HG02798 (cell line): ENCODE measurements around the gene ORAI1.
"Not testable (repeated sequence)": the region's sequence is repeated elsewhere in the genome, so short reads cannot be mapped to it uniquely, and the experiment has no call there.

Experiments
- ATAC-seq: cut with Tn5 transposase; IDR thresholded peaks from one replicate; pipeline ENCODE4 v1.9.1; 2021; ENCODE audit warnings: mild to moderate bottlenecking; ENCODE audit not compliant: unreplicated experiment, poor library complexity

Gene ORAI1

DNA sequence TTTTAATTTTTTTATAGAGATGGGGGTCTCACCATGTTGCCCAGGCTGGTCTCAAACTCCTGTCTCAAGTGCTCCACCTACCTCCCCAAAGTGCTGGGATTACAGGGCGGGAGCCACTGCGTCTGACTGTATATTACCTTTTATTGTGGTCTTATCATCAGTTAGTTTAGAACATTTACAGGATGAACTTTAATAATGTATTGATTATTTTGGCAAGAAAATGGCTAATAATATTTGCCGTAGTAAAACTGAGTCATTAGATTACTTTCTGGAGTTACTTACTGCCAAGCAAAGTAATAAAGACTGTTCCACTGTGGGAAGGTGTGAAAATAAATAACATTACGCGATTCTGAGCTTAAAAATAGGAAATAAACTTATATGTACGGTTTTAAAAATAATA lies 23.6 kb upstream of the ORAI1 start:
- no peak for ATAC-seq

DNA sequence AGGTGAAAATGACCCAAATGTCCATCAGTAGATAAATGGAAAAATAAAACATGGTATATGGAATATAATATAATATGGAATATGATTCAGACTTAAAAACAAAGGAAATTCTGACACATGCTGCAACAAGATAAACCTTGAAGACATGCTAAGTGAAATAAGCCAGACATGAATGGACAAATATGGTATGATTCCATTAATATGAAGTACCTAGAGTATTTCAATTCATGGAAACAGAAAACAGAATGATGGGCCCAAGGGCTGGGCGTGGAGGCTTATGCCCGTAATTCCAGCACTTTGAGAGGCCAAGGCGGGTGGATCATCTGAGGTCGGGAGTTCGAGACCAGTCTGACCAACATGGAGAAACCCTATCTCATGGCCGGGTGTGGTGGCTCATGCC lies 22.7 kb upstream of the ORAI1 start:
- no peak for ATAC-seq

DNA sequence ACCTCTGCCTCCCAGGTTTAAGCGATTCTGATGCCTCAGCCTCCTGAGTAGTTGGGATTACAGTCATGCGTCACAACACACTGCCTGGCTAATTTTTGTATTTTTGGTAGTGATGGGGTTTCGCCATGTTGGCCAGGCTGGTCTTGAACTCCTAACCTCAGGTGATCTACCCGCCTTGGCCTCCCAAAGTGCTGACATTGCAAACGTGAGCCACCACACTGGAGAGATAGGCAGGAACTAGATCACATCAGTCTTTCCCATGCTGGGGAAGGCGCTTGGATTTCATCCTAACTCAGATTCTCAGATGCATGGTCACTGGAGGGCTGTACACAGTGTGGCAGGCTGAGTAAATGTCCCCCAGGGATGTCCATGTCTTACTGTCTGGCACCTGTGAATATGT lies 18.0 kb upstream of the ORAI1 start:
- no peak for ATAC-seq

DNA sequence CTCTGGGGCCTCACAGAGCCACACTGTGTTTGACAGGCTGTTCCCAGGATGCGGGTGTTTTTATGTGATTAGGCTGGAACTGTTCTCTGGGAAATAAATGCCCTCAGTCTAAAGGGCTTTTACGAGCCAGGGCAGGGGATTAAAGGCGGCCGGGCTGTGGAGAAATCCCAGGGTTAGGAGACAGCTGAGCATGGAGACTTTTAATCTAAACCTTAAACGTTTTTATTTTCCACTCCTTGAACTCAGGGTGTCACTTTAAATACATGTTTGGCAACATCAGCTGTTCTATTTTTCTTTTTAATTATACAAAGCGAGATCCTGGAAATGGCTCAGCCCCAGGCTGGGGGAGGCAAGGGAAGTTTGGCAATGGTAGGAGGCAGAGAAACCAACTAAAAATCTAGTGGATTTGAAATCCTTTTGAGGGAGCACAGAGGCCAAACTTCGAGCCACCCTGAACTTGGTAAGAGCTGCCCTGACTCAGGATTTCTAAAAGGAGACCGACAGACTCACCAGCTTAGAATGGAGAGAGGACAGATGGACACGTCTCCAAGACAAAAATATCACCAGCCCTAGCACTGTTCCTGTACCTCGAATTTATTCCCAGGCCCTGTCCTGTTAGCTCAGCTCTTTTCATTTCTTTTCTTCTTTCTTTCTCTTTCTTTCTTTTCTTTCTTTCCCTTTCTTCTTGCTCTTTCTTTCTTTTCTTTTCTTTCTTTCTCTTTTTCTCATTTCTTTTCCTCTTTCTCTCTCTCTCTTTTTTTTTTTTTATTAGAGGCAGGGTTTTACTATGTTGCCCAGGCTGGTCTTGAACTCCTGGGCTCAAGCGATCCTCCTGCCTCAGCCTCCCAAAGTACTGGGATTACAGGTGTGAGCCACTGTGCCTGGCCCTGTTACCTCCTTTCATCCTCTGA lies 15.8 kb upstream of the ORAI1 start:
- no peak for ATAC-seq

DNA sequence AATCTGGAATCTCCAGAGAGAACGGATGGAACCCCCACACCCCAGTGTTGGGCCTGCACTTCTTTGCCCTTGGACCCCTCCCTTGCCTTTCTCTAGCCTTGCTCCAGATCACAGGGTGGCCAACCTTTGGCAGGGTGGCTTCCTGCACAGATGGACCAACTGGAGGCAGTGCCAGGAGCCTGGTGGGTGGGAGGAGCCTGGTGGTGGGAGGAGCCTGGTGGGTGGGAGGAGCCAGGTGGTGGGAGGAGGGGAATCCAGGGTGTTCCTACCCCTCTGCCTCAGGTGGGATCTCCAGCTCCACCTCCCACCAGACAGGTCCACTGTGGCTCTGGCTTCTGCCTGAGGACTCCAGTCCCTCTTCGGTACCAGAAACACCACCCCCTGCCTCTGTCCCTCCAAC lies 15.0 kb upstream of the ORAI1 start:
- no peak for ATAC-seq

DNA sequence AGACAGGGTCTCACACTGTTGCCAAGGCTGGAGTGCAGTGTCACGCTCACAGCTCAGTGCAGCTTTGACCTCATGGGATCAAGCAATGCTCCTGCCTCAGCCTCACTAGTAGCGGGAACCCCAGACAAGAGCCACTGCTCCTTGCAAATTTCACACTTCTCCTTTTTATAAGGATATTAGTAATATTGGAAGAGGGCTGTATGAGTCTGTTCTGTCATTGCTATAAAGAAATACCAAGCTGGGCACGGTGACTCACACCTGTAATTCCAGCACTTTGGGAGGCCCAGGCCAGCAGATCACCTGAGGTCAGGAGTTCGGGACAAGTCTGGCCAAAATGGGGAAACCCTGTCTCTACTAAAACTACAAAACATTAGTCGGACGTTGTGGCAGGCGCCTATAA lies 12.9 kb upstream of the ORAI1 start:
- ATAC-seq, result no peak

DNA sequence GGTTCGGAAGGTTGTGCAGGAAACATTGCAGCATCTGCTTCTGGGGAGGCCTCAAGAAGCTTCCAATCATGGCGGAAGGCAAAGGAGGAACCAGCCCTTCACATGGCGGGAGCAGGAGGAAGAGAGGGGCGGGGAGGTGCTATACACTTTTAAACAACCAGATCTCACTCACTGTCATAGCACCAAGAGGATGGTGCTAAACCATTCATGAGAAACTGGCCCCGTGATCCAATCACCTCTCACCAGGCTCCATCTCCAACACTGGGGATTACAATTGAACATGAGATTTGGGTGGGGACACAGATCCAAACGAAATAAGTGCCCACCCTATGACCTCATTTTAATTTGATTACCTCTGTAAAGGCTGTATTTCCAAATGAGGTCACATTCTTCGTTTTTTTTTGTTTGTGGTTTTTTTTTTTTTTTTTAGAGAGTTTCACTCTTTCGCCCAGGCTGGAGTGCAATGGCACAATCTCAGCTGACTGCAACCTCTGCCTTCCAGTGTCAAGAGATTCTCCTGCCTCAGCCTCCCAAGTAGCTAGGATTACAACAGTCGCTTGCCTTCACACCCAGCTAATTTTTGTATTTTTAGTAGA lies 11.4 kb upstream of the ORAI1 start:
- ATAC-seq, result no peak

DNA sequence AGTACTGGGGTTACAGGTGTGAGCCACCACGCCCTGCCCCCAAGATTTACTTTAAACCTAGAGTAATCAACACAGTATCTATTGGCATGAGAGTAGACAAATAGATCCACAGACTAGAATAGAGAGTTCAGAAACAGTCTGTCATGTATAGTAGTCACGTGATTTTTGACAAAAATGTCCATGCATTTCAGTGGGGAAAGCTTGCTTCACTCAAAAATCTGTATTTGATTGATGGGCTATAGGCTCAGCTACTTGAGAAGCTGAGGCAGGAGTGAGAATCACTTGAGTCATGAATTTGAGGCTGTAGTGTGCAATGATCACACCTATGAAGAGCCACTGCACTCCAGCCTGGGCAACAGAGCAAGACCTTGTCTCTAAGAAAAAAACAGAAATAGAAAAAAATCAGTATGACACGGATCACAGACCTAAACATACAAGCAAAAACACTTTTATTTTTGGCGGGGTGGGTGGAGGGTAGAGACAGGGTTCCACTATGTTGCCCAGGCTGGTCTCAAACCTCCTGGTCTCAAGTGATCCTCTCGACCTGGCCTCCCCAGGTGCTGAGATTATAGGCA lies 7.6 kb upstream of the ORAI1 start:
- no peak for ATAC-seq

DNA sequence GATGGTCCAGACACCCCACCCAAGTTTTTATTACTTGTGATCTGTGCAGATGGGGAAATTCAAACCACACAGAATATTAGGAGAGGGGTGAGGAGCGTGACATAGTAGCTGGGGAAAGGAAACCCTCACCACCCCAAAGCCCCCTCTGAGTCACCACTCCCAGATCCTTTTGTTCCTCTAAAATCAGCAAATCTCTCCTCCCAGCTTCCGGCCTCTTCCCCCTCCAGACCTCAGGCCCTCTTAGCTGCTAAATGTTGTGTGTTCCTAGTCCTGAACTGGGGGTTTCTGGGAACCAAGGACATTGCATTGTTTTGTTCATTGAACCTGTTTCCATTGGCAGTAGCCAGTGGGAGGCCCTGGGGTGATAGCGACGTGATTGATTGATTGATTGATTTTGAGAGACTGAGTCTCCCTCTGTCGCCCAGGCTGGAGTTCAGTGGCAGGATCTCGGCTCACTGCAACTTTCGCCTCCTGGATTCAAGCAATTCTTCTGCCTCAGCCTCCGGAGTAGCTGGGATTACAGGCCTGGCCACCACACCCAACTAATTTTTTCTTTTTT lies 5.9 kb upstream of the ORAI1 start:
- ATAC-seq, result no peak

DNA sequence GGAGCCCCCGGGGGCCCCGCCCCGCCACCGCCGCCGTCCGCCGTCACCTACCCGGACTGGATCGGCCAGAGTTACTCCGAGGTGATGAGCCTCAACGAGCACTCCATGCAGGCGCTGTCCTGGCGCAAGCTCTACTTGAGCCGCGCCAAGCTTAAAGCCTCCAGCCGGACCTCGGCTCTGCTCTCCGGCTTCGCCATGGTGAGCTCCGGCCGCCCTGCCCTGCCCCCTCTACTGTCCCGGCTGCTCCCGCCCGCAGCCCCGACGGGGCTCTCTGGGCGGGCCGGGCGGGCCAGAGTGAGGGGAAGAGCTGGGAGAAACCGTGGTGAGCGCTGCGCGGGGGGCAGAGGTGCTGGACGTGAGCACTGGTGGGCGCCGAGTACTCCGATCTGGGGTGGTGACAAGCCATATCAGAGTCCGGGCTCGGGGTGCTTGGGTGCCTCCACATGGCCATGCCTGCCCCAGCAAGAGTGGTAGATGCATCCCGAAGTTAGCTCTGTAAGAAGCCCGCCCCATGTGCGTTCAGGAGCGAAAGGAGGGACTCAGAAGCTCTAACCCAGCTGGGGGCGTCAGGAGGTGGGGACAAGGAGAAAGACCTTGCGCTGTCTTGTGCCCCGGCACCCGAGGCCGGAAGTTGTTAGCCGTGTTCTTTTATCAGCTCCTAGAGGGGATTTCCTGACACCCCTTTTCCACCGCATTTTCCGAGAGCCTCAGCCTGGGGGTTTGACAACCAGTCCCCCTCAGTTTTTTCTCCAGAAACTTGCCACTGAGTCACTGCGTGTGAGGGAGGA lies 717 bp downstream of the ORAI1 start:
- ATAC-seq, result peak; percentile 34

DNA sequence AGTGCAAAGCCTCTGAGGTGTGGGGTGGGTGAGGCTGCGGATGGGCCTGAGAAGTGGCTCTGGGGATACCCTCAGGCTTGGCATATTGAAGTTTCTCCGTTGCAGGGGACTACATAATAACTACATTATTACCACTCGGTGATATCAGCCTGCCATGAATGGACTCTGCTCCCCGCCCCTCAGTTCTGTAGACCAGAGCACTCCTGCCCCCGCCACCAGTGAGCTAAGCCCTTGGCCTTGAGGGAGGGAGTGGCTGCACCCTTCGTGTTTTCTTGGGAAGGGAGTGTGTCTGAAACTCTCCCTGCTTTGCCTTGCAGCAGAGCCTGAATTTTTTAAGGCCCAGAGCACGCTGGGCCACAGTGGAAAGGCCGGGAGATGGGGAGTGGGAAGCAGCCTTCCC lies 1.7 kb downstream of the ORAI1 start:
- ATAC-seq, result no peak

DNA sequence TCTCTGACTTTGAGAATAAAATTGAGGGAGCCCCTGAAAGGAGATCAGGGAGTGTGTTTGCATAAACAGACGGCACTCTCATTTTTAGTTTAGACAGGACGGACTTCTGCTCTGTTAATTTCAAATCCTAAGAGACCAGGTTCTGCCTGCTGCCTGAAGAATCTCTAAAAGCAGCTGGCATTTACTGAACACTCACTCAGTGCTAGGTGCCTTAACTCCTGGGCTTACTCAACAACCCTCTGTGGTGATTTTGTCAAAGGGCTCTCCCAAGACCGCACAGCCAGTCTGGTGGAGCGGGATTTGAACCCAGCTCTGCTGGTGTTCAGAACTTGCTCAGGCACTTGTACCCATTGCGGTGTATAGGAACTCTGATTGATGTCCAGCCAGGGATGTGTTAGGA lies 2.2 kb downstream of the ORAI1 start:
- ATAC-seq, result no peak

DNA sequence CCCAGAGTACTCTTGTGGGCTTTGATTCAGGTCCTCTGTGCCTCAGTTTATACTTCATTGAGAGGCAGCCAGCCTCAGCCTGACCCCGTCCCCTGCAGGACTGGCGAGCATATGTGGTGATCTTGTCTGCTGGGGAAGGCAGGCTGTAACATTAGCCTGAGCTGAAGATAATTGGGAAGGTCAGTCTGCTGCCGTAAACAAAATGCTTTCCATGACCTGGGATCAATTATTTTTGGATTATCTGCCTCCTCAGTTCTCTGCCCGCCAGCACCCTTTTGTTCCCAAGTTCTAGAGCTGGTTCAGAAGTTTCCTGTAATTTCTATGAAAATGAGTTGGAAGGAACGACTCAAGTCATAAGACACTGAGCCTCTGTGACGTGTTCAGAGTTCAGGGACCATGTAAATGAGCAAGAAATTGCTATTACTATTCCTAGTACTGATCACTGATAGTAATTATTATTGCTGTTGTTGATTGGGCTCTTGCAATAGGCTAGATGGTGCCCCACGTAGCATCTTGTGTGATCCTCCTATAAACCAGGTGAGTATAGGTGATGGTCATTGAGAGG lies 4.5 kb downstream of the ORAI1 start:
- ATAC-seq, result no peak

DNA sequence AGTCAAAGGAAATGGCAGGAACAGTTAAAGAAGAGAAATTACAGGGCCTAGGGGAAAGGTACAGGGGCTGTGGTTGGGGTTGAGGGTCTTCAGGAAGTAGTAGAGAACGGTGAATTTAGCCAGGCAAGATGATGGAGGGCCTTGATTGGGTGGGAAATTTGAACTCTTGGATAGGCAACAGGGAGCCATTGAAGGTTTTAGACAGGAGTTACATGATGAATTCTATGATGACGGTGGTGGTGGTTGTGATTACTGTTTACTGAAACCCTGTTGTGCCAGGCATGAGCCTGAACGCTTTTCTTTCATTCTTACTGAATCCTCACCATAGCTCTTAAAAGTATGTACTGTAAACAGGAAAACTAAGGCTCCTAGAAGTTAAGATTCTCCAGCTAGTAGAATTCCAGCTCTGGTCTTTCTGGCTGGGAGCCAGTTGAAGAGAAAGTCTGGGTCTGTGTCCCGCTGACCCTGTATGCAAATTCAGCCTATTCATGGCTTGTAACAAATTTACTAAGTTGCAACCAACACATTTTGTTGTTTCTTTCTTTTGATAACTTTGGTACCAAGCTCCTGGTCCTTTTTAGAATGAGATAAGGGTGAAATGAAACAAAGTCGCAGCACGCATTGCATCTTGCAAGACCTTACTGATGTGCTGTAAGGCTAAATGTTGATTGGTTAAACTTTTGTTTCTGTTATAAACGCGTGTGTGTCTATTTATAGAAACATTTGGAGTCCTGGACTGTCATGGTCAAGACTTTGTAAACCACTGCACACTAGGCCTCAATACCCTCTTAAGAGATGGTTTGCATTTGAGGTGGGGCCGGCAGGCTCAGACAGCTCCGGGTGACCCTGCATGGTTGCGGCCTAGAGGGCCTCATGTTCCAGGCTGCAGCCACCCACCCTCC lies 6.0 kb downstream of the ORAI1 start:
- no peak for ATAC-seq

DNA sequence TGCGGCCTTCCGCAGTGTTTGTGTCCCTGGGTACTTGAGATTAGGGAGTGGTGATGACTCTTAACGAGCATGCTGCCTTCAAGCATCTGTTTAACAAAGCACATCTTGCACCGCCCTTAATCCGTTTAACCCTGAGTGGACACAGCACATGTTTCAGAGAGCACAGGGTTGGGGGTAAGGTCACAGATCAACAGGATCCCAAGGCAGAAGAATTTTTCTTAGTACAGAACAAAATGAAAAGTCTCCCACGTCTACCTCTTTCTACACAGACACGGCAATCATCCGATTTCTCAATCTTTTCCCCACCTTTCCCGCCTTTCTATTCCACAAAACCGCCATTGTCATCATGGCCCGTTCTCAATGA lies 7.5 kb downstream of the ORAI1 start:
- not testable (repeated sequence) for ATAC-seq

DNA sequence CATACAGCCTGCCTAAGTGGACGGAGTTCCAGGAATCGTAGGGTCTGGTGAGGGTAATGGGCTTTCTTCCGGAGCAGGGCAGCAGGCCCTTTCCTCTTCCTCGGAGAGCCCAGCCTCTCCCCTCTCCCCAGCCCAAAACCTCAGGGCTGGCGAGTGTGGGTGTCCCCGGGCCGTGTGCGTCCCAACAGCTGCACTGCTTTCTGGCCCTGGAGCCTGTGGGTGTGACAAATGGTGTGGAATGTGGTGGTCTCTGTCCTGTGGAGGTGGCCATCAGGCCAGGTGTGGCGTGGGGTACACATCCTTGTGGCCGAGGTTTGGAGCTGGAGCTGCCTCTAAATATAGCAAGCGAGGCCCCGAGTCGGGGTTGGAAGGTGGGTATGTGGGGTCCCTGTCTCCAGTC lies 8.5 kb downstream of the ORAI1 start:
- ATAC-seq, result no peak

DNA sequence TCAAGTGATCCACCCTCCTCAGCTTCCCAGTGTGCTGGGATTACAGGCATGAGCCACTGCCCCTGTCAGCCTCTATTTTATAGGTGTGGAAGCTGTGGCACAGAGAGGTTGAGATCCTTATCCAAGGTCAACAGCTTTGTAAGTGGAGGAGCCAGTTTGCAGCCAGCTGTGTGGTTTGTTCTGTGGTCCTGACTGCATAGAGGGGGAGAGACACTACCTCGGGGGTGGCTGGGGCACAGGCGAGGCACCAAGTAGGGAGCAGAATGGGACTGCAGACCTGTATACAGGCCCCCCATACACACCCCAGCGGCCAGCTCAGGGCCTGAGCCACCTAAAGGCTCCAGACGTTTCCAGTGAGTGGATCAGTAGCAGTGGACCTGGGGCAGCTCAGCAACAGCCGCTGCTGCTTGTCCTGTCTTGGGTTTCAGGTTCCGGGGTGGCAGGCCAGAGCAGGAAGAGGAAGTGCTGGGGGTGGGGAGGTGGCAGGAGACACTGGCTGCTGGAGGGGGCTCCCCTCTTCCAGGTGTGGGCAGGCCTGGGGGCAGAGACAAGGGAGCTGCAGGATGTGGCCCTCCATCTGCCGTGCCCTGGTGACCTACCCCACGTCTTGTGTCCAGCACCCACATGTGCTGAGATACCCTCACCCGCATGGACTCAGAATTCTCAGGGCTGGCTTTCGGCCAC lies 11.0 kb downstream of the ORAI1 start:
- ATAC-seq, result no peak

DNA sequence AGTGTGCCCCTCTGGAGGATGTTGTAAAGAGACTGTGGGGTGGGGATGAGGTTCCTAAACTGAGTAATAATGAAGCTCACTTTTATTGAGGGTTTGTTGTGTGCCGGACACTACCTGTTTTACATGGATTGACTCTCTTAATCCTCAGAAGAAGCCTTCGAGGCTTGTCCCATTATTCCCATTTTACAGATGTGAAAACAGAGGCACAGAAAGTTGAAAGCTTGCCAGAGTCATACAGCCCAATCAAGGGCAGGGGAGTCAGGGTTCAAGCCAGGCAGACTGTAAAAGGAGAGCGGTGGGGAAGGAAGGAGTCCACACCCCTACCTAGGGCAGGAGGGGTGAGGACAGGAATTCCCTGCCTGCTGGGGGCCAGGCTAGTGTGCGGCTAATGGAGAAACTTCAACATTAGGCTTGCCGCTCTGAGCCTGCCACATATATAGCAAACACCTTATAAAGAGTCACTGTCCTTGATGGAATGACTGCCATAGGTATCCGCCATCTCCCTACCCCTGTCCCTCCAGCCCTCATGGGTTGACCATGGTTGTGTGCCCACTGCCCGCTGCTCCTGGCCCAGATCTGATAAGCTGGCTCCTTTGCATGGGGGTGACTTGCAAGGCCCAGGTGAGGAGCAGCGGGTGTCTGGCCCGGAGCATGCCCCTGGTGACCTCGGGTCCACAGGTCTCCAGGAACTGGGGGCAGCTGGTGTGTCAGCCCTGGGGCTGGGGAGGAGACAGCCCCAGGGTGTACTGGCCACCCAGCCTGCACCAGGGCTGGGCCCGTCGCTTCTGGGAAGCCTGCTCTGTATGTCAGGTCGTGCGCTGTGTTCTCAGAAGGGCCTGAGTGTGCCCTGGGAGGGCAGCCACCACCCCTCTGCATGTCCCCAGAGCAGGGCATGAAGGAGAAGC lies 12.2 kb downstream of the ORAI1 start:
- no peak for ATAC-seq
